ENCODE measurements around the gene LIMS1.
"Not testable (repeated sequence)": the region's sequence is repeated elsewhere in the genome, so short reads cannot be mapped to it uniquely, and the experiment has no call there.

Gene LIMS1

GRCh38 chr2:108555572-108555971, 21.3 kb downstream of the LIMS1 start:
- Histone ChIP-seq H2BK5ac (ENCODE audit: low read depth, low read length, poor library complexity) (no peak overlapping the region), H2AK5ac (ENCODE audit: low read length) (peak overlapping the region; percentile 76), H2AFZ (ENCODE audit: insufficient read depth, low read length, poor library complexity) (no peak overlapping the region), H3K79me1 (ENCODE audit: low read length) (peaks cover 7% of the 10 kb centered on the region), H4K12ac (ENCODE audit: low read depth, low read length) (no peak overlapping the region), H4K8ac (ENCODE audit: low read depth, low read length) (peak overlapping the region; percentile 23), H3K18ac (ENCODE audit: low read length) (peak overlapping the region; percentile 72), H3K27ac (ENCODE audit: low read depth, low read length) (no peak overlapping the region), H3K4me2 (ENCODE audit: low read length) (no peak overlapping the region), H2BK120ac (ENCODE audit: insufficient read depth, low read length, poor library complexity) (no peak overlapping the region), H3K14ac (ENCODE audit: low read length) (peak overlapping the region; percentile 79), H3K79me2 (ENCODE audit: control insufficient read depth, insufficient read depth, low read length, poor library complexity) (peaks cover 1% of the 10 kb centered on the region), H3K23ac (ENCODE audit: low read length) (peak overlapping the region; percentile 29), H3K4ac (ENCODE audit: low read depth, low read length) (peak overlapping the region; percentile 67), H3K9me3 (ENCODE audit: insufficient read depth, low read depth, low read length) (no peaks in the 10 kb centered on the region), H3K4me3 (ENCODE audit: low read depth, low read length) (no peak overlapping the region), H3K4me1 (ENCODE audit: control insufficient read depth in 1 of 2, insufficient read depth in 2 of 2, low read length in 2 of 2) (peaks cover 12 to 18% of the 10 kb centered on the region in 2 experiments), H3K27me3 (ENCODE audit: insufficient read depth, low read length) (no peaks in the 10 kb centered on the region), H3K36me3 (ENCODE audit: control insufficient read depth in 1 of 2, insufficient read depth in 2 of 2, low read length in 2 of 2) (no peaks in the 10 kb centered on the region), H2BK12ac (ENCODE audit: low read length) (peak overlapping the region; percentile 82), H4K91ac (ENCODE audit: low read depth, low read length) (peak overlapping the region; percentile 43), H3K9ac (ENCODE audit: low read length) (no peak overlapping the region)
- no CpG with 5 or more reads among the region's 2 CpGs for WGBS (ENCODE audit: extremely low coverage, insufficient coverage, insufficient read length)
- no peak for DNase-seq

- H3K14ac ChIP-seq (ENCODE audit: low read length); H3K4ac ChIP-seq (ENCODE audit: low read depth, low read length); H2BK5ac ChIP-seq (ENCODE audit: low read depth, low read length, poor library complexity); H3K79me2 ChIP-seq (ENCODE audit: control insufficient read depth, insufficient read depth, low read length, poor library complexity); H2BK12ac ChIP-seq (ENCODE audit: low read length); H3K9me3 ChIP-seq (ENCODE audit: insufficient read depth, low read depth, low read length); H3K18ac ChIP-seq (ENCODE audit: low read length); H2AK5ac ChIP-seq (ENCODE audit: low read length); H3K4me2 ChIP-seq (ENCODE audit: low read length); H3K36me3 ChIP-seq (ENCODE audit: control insufficient read depth in 1 of 2, insufficient read depth in 2 of 2, low read length in 2 of 2); H3K4me3 ChIP-seq (ENCODE audit: low read depth, low read length); H3K79me1 ChIP-seq (ENCODE audit: low read length); H3K23ac ChIP-seq (ENCODE audit: low read length); H2AFZ ChIP-seq (ENCODE audit: insufficient read depth, low read length, poor library complexity); H4K8ac ChIP-seq (ENCODE audit: low read depth, low read length); H4K12ac ChIP-seq (ENCODE audit: low read depth, low read length); H3K27me3 ChIP-seq (ENCODE audit: insufficient read depth, low read length); H3K9ac ChIP-seq (ENCODE audit: low read length); H2BK120ac ChIP-seq (ENCODE audit: insufficient read depth, low read length, poor library complexity): not testable (repeated sequence)
- no CpG with 5 or more reads among the region's 2 CpGs for WGBS (ENCODE audit: extremely low coverage, insufficient coverage, insufficient read length)
- DNase-seq: peak; percentile 95 to 98
- Histone ChIP-seq H3K27ac (ENCODE audit: low read depth, low read length) (peak overlapping the region; percentile 16), H3K4me1 (ENCODE audit: control insufficient read depth in 1 of 2, insufficient read depth in 2 of 2, low read length in 2 of 2) (peaks cover 12 to 18% of the 10 kb centered on the region in 2 experiments), H4K91ac (ENCODE audit: low read depth, low read length) (peak overlapping the region; percentile 7)
Observed at GRCh38 chr2:108556581-108556980, 22.3 kb downstream of the LIMS1 start.

GRCh38 chr2:108560241-108560811, 26.1 kb downstream of the LIMS1 start:
- Histone ChIP-seq H3K14ac (ENCODE audit: low read length) (no peak overlapping the region), H3K4me3 (ENCODE audit: low read depth, low read length) (no peak overlapping the region), H2AFZ (ENCODE audit: insufficient read depth, low read length, poor library complexity) (no peak overlapping the region), H3K79me1 (ENCODE audit: low read length) (peaks cover 7% of the 10 kb centered on the region), H3K9ac (ENCODE audit: low read length) (no peak overlapping the region), H3K79me2 (ENCODE audit: control insufficient read depth, insufficient read depth, low read length, poor library complexity) (no peaks in the 10 kb centered on the region), H3K27me3 (ENCODE audit: insufficient read depth, low read length) (no peaks in the 10 kb centered on the region), H3K23ac (ENCODE audit: low read length) (no peak overlapping the region), H3K4me2 (ENCODE audit: low read length) (no peak overlapping the region), H3K4me1 (ENCODE audit: control insufficient read depth in 1 of 2, insufficient read depth in 2 of 2, low read length in 2 of 2) (peaks cover 4 to 8% of the 10 kb centered on the region in 2 experiments), H2AK5ac (ENCODE audit: low read length) (no peak overlapping the region), H3K36me3 (ENCODE audit: control insufficient read depth in 1 of 2, insufficient read depth in 2 of 2, low read length in 2 of 2) (no peaks in the 10 kb centered on the region), H3K9me3 (ENCODE audit: insufficient read depth, low read depth, low read length) (no peaks in the 10 kb centered on the region), H2BK5ac (ENCODE audit: low read depth, low read length, poor library complexity) (no peak overlapping the region), H2BK120ac (ENCODE audit: insufficient read depth, low read length, poor library complexity) (no peak overlapping the region), H3K4ac (ENCODE audit: low read depth, low read length) (no peak overlapping the region), H3K18ac (ENCODE audit: low read length) (no peak overlapping the region), H3K27ac (ENCODE audit: low read depth, low read length) (no peak overlapping the region), H4K8ac (ENCODE audit: low read depth, low read length) (no peak overlapping the region), H2BK12ac (ENCODE audit: low read length) (no peak overlapping the region), H4K91ac (ENCODE audit: low read depth, low read length) (no peak overlapping the region), H4K12ac (ENCODE audit: low read depth, low read length) (no peak overlapping the region)
- DNase-seq: no peak
- WGBS (ENCODE audit: extremely low coverage, insufficient coverage, insufficient read length): no CpG with 5 or more reads among the region's 6 CpGs

- DNase-seq: no peak
- Histone ChIP-seq H3K27me3 (ENCODE audit: insufficient read depth, low read length) (no peaks in the 10 kb centered on the region), H2BK12ac (ENCODE audit: low read length) (no peak overlapping the region), H4K12ac (ENCODE audit: low read depth, low read length) (no peak overlapping the region), H3K4ac (ENCODE audit: low read depth, low read length) (no peak overlapping the region), H3K27ac (ENCODE audit: low read depth, low read length) (no peak overlapping the region), H2BK120ac (ENCODE audit: insufficient read depth, low read length, poor library complexity) (no peak overlapping the region), H2AFZ (ENCODE audit: insufficient read depth, low read length, poor library complexity) (no peak overlapping the region), H3K23ac (ENCODE audit: low read length) (no peak overlapping the region), H3K4me1 (ENCODE audit: control insufficient read depth in 1 of 2, insufficient read depth in 2 of 2, low read length in 2 of 2) (peaks cover 3 to 7% of the 10 kb centered on the region in 2 experiments), H3K18ac (ENCODE audit: low read length) (no peak overlapping the region), H3K4me2 (ENCODE audit: low read length) (no peak overlapping the region), H2AK5ac (ENCODE audit: low read length) (no peak overlapping the region), H3K4me3 (ENCODE audit: low read depth, low read length) (no peak overlapping the region), H2BK5ac (ENCODE audit: low read depth, low read length, poor library complexity) (no peak overlapping the region), H4K91ac (ENCODE audit: low read depth, low read length) (no peak overlapping the region), H3K79me2 (ENCODE audit: control insufficient read depth, insufficient read depth, low read length, poor library complexity) (no peaks in the 10 kb centered on the region), H3K9me3 (ENCODE audit: insufficient read depth, low read depth, low read length) (no peaks in the 10 kb centered on the region), H3K9ac (ENCODE audit: low read length) (no peak overlapping the region), H3K14ac (ENCODE audit: low read length) (no peak overlapping the region), H3K36me3 (ENCODE audit: control insufficient read depth in 1 of 2, insufficient read depth in 2 of 2, low read length in 2 of 2) (no peaks in the 10 kb centered on the region), H4K8ac (ENCODE audit: low read depth, low read length) (no peak overlapping the region), H3K79me1 (ENCODE audit: low read length) (peaks cover 3% of the 10 kb centered on the region)
- WGBS (ENCODE audit: extremely low coverage, insufficient coverage, insufficient read length): no CpG with 5 or more reads among the region's 1 CpG
Observed at GRCh38 chr2:108560895-108561530, 26.7 kb downstream of the LIMS1 start.

Data from trophoblast cell (in vitro differentiated cells and primary cell).